Activated naive CD4-positive, alpha-beta T cell treated with anti-CD3 and anti-CD28 coated beads, Interleukin-2, amount 10 ng/mL, durations not matched to agents 5 hours and 36 hours (primary cell): ENCODE data around the gene SCAANT1. TPM values are rescaled to one million over a fixed set of nuclear protein-coding genes. Genes with fewer than 3 reads are reported as not detected.

Source experiments
- total RNA-seq, 2 experiments: library from RNA; stranded (reverse); gene quantifications; one replicate each; pipeline ENCODE4 v1.2.3, GENCODE V29; 2021

Gene SCAANT1
- total RNA-seq, result not detected

GRCh38 chr3:63911873-63912767 is at the start of gene SCAANT1:
Gene SCAANT1, minus strand, starts transcription at chr3:63912383.

GRCh38 chr3:63863150-63864007 is 48.8 kb downstream of the SCAANT1 start, which contains the start of the genes ATXN7 and THOC7:
Gene ATXN7, plus strand, starts transcription at chr3:63863867. Its CDS starts 48,732 bp downstream, at chr3:63912599.
Gene THOC7, minus strand, starts transcription at chr3:63863805. Its CDS starts 15 bp downstream, at chr3:63863790.

Other genes with a start within 250 kb of the SCAANT1 start
- not detected for gene C3orf49, start 93.1 kb downstream of the SCAANT1 start, total RNA-seq
- gene THOC7, start 48.6 kb downstream of the SCAANT1 start, total RNA-seq, result 10 to 100 TPM; 79.4 to 81.1 TPM
- gene ATXN7, start 48.5 kb downstream of the SCAANT1 start, total RNA-seq, result 10 to 100 TPM; 71.0 to 74.6 TPM
- 10 to 100 TPM; 67.0 to 74.1 TPM for gene PSMD6, start 111.1 kb upstream of the SCAANT1 start, total RNA-seq